H1 (cell line): Measurements from ENCODE around the gene CCAR1. TPM values are rescaled to one million over a fixed set of nuclear protein-coding genes. Genes with fewer than 3 reads are reported as not detected.

ENCODE experiments used
- CTCF ChIA-PET: fragments of 300-600 bp; sonication (Branson Sonifier 250); formaldehyde crosslinking; loops from one replicate; lab custom pipeline; 2021; ENCODE audit not compliant: partially characterized antibody; lab: Charles Lee
- POLR2A ChIA-PET: fragments of 300-600 bp; sonication (Branson Sonifier 250); formaldehyde crosslinking; loops from one replicate; lab custom pipeline; 2021; ENCODE audit warnings: inconsistent platforms; ENCODE audit not compliant: partially characterized antibody; lab: Charles Lee
- DNase-seq, 2 experiments: peaks; one replicate each; pipeline versions ENCODE4 v3.0.0 to v3.0.0-alpha.2; 2010 to 2022; ENCODE audit warnings: low spot score in 2 of 2, low read depth in 1 of 2, mixed read lengths in 1 of 2
- FAIRE-seq: peaks from 2 replicates; lab custom pipeline; 2011; peaks lifted over from hg19 to GRCh38; lab: Jason Lieb, UNC
- H2AFZ ChIP-seq: 2 replicates; pipeline ENCODE4 v1.8.1; 2012; ENCODE audit warnings: low read length, inconsistent platforms
- H2AK5ac ChIP-seq: 2 replicates; pipeline ENCODE4 v1.6.1; 2013; ENCODE audit warnings: low read depth, low read length
- H2BK120ac ChIP-seq: replicated peaks from 2 replicates; pipeline ENCODE3; 2013; ENCODE audit warnings: low read depth, low read length, inconsistent platforms
- H2BK12ac ChIP-seq: 2 replicates; pipeline ENCODE4 v1.6.1; 2013; ENCODE audit warnings: low read depth, low read length
- H2BK15ac ChIP-seq: 2 replicates; pipeline ENCODE4 v1.6.1; 2013; ENCODE audit warnings: low read length
- H2BK20ac ChIP-seq: 2 replicates; pipeline ENCODE4 v1.6.1; 2013; ENCODE audit warnings: low read length
- H2BK5ac ChIP-seq: 2 replicates; pipeline ENCODE4 v1.6.1; 2013; ENCODE audit warnings: low read depth, low read length
- H3K14ac ChIP-seq: 2 replicates; pipeline ENCODE4 v1.6.1; 2013; ENCODE audit warnings: inconsistent platforms; ENCODE audit not compliant: insufficient read length
- H3K18ac ChIP-seq: 2 replicates; pipeline ENCODE4 v1.6.1; 2013; ENCODE audit warnings: low read length; ENCODE audit errors: extremely low read depth
- H3K23ac ChIP-seq: 2 replicates; pipeline ENCODE4 v1.6.1; 2013; ENCODE audit warnings: inconsistent platforms; ENCODE audit not compliant: insufficient read length
- H3K23me2 ChIP-seq: 2 replicates; pipeline ENCODE4 v1.6.1; 2013; ENCODE audit warnings: low read depth, low read length
- H3K27ac ChIP-seq: 2 replicates; pipeline ENCODE4 v1.6.1; 2011; ENCODE audit warnings: low read depth, low read length, inconsistent platforms
- H3K27me3 ChIP-seq, 4 experiments: replicated peaks in 1 of 4; 1 replicate in 1 of 4; 2 replicates in 3 of 4; pipeline versions ENCODE4 v1.6.1 to v1.8.1; 2011 to 2013; ENCODE audit warnings: low read length in 3 of 4, mild to moderate bottlenecking in 3 of 4, inconsistent platforms in 2 of 4, mixed read lengths in 2 of 4, moderate library complexity in 1 of 4; ENCODE audit not compliant: control insufficient read depth in 3 of 4, insufficient read depth in 3 of 4; ENCODE audit errors: extremely low read depth in 1 of 4
- H3K36me3 ChIP-seq, 4 experiments: 2 replicates each; pipeline versions ENCODE4 v1.6.1 to v1.8.1; 2011 to 2013; ENCODE audit warnings: mild to moderate bottlenecking in 4 of 4, low read length in 3 of 4, moderate library complexity in 2 of 4, control low read depth in 1 of 4, inconsistent platforms in 1 of 4; ENCODE audit not compliant: insufficient read depth in 4 of 4, control insufficient read depth in 2 of 4
- H3K4ac ChIP-seq: replicated peaks from 2 replicates; pipeline ENCODE3; 2013; ENCODE audit warnings: low read length, low read depth, mixed read lengths, inconsistent platforms; ENCODE audit not compliant: insufficient read length
- H3K4me1 ChIP-seq, 4 experiments: replicated peaks in 1 of 4; 1 replicate in 1 of 4; 2 replicates in 3 of 4; pipeline versions ENCODE4 v1.6.1 to v1.8.1; 2011 to 2013; ENCODE audit warnings: low read length in 3 of 4, inconsistent platforms in 2 of 4, mixed read lengths in 1 of 4; ENCODE audit not compliant: insufficient read depth in 4 of 4, control insufficient read depth in 3 of 4
- H3K4me2 ChIP-seq, 2 experiments: 2 replicates each; pipeline versions ENCODE4 v1.6.1 to v1.8.1; 2011 to 2013; ENCODE audit warnings: low read depth in 2 of 2, low read length in 2 of 2, control low read depth in 1 of 2, inconsistent platforms in 1 of 2, mild to moderate bottlenecking in 1 of 2; ENCODE audit not compliant: insufficient read depth in 1 of 2
- H3K4me3 ChIP-seq, 4 experiments: fragments of 200-600, 300-600 bp in 1 of 4; sonication (generic), shearing (Covaris generic), sonication (Bioruptor Twin) in 1 of 4; 2 replicates each; pipeline versions ENCODE4 v1.5.1 to v1.8.1; 2011 to 2016; ENCODE audit warnings: low read length in 4 of 4, low read depth in 3 of 4, control low read depth in 2 of 4, inconsistent platforms in 2 of 4, mild to moderate bottlenecking in 2 of 4, mixed read lengths in 1 of 4, moderate library complexity in 1 of 4; ENCODE audit not compliant: insufficient read depth in 2 of 4; ENCODE audit errors: extremely low read depth in 1 of 4
- H3K56ac ChIP-seq: replicated peaks from 2 replicates; pipeline ENCODE3; 2013; ENCODE audit warnings: low read depth, mild to moderate bottlenecking, mixed read lengths, low read length, inconsistent platforms; ENCODE audit not compliant: insufficient read length
- H3K79me1 ChIP-seq: 2 replicates; pipeline ENCODE4 v1.6.1; 2013; ENCODE audit warnings: low read depth, low read length, control low read depth
- H3K79me2 ChIP-seq, 2 experiments: 2 replicates each; pipeline versions ENCODE4 v1.6.1 to v1.8.1; 2012 to 2013; ENCODE audit warnings: low read length in 2 of 2, mild to moderate bottlenecking in 2 of 2, inconsistent platforms in 1 of 2; ENCODE audit not compliant: insufficient read depth in 2 of 2, control insufficient read depth in 1 of 2
- H3K9ac ChIP-seq, 4 experiments: replicated peaks in 1 of 4; 1 replicate in 1 of 4; 2 replicates in 3 of 4; pipeline versions ENCODE4 v1.6.1 to v1.8.1; 2011 to 2013; ENCODE audit warnings: low read depth in 3 of 4, low read length in 3 of 4, control low read depth in 2 of 4, mild to moderate bottlenecking in 2 of 4, moderate library complexity in 2 of 4, inconsistent platforms in 1 of 4; ENCODE audit errors: extremely low read depth in 1 of 4
- H3K9me3 ChIP-seq, 2 experiments: 2 replicates each; pipeline versions ENCODE4 v1.6.1 to v1.8.1; 2012 to 2013; ENCODE audit warnings: mild to moderate bottlenecking in 2 of 2, moderate library complexity in 2 of 2, control low read depth in 1 of 2, inconsistent platforms in 1 of 2, low read depth in 1 of 2, low read length in 1 of 2, mixed read lengths in 1 of 2; ENCODE audit not compliant: insufficient read depth in 2 of 2
- H4K20me1 ChIP-seq, 2 experiments: replicated peaks in 1 of 2; 2 replicates each; pipeline versions ENCODE3 to v1.8.1; 2011 to 2013; ENCODE audit warnings: inconsistent platforms in 2 of 2, low read length in 2 of 2, mild to moderate bottlenecking in 1 of 2; ENCODE audit not compliant: insufficient read depth in 2 of 2, control insufficient read depth in 1 of 2
- H4K5ac ChIP-seq: 2 replicates; pipeline ENCODE4 v1.6.1; 2013; ENCODE audit warnings: low read length, low read depth, mixed read lengths, inconsistent platforms; ENCODE audit not compliant: insufficient read length
- H4K8ac ChIP-seq: 2 replicates; pipeline ENCODE4 v1.8.0; 2013; ENCODE audit warnings: mild to moderate bottlenecking, moderate library complexity, low read length, inconsistent platforms; ENCODE audit not compliant: insufficient read depth; ENCODE audit errors: extremely low read depth
- H4K91ac ChIP-seq: replicated peaks from 2 replicates; pipeline ENCODE3; 2013; ENCODE audit warnings: low read length, mixed read lengths, inconsistent platforms; ENCODE audit not compliant: insufficient read length
- BCL11A ChIP-seq, 2 experiments: IDR thresholded peaks; one replicate each; pipeline ENCODE4 v1.6.1; 2011; ENCODE audit warnings: low read depth in 2 of 2, low read length in 2 of 2, mild to moderate bottlenecking in 2 of 2
- CBX8 ChIP-seq: fragments of 300-800, 300-1000 bp; sonication (generic); IDR thresholded peaks from 2 replicates; pipeline ENCODE4 v1.7.1; 2016; ENCODE audit warnings: low read depth, low read length, borderline replicate concordance
- CREB1 ChIP-seq: IDR thresholded peaks from 2 replicates; pipeline ENCODE4 v1.6.1; 2012; ENCODE audit warnings: inconsistent platforms
- E2F6 ChIP-seq: IDR thresholded peaks from 2 replicates; pipeline ENCODE4 v1.6.1; 2012; ENCODE audit warnings: inconsistent platforms
- HDAC6 ChIP-seq: IDR thresholded peaks from one replicate; pipeline ENCODE4 v1.7.1; 2012; ENCODE audit warnings: low read depth, mild to moderate bottlenecking, inconsistent platforms, low read length, moderate library complexity
- KDM5A ChIP-seq: fragments of 200-600 bp; IDR thresholded peaks from 2 replicates; pipeline ENCODE4 v1.7.1; 2012; ENCODE audit warnings: mild to moderate bottlenecking, low read length, inconsistent platforms, mixed read lengths
- POLR2A ChIP-seq, 2 experiments: IDR thresholded peaks; 1 replicate in 1 of 2; 2 replicates in 1 of 2; pipeline ENCODE4 v1.6.1; 2011; ENCODE audit warnings: low read depth in 2 of 2, low read length in 2 of 2, mild to moderate bottlenecking in 2 of 2; ENCODE audit errors: control extremely low read depth in 1 of 2
- POLR2AphosphoS5 ChIP-seq: IDR thresholded peaks from 2 replicates; pipeline ENCODE4 v1.6.1; 2011; ENCODE audit warnings: low read depth, low read length
- RXRA ChIP-seq: IDR thresholded peaks from 2 replicates; pipeline ENCODE4 v1.6.1; 2011; ENCODE audit warnings: low read depth, mild to moderate bottlenecking, low read length, moderate library complexity; ENCODE audit not compliant: insufficient read depth
- SP1 ChIP-seq: IDR thresholded peaks from 2 replicates; pipeline ENCODE4 v1.6.1; 2011; ENCODE audit warnings: low read depth, low read length
- TAF1 ChIP-seq: IDR thresholded peaks from 2 replicates; pipeline ENCODE4 v1.6.1; 2011; ENCODE audit warnings: mild to moderate bottlenecking, low read depth, low read length
- YY1 ChIP-seq: IDR thresholded peaks from 2 replicates; pipeline ENCODE4 v1.6.1; 2011; ENCODE audit warnings: low read depth, mild to moderate bottlenecking, low read length
- WGBS, 2 experiments: shearing (Covaris generic) in 1 of 2; methylation state at CpG; one replicate each; pipeline versions ENCODE4 v1.1.6 to v1.1.7; 2013 to 2015; ENCODE audit warnings: low lambda C conversion rate in 2 of 2, mixed read lengths in 2 of 2, inconsistent platforms in 1 of 2, low coverage in 1 of 2, missing lambda C conversion rate in 1 of 2; ENCODE audit not compliant: insufficient replicate concordance in 2 of 2, insufficient coverage in 1 of 2, insufficient read length in 1 of 2; ENCODE audit errors: extremely low coverage in 1 of 2, missing lambda C conversion rate in 1 of 2; 5-methylcytosine and 5-hydroxymethylcytosine counted together
- polyA plus RNA-seq, 7 experiments: library from polyadenylated mRNA; depleted of rRNA in 3 of 7; stranded (reverse) in 5 of 7; unstranded in 2 of 7; fragments of >200 nt in 5 of 7; fragments of 200-250 nt in 2 of 7; gene quantifications; 1 replicate in 5 of 7; 2 replicates in 1 of 7; 4 replicates in 1 of 7; pipeline versions ENCODE4 v1.2.1 to v1.2.3, GENCODE V29; 2011 to 2013; ENCODE audit warnings: missing spikeins in 2 of 7, mixed read lengths in 2 of 7
- total RNA-seq: library from RNA; stranded (reverse); fragmentation: NEBNext Ultra II Directional; extraction: Animal tissue kit (Norgen Biotek cat#: 25700); gene quantifications from 2 replicates; pipeline ENCODE4 v1.2.1, GENCODE V29; 2021

The CCAR1 gene
- total and polyA plus RNA-seq, 2 of the 8 experiments (the other 6 are each of a cell fraction or from before 2014, with no cell fraction given): 91.6 to 111 TPM

- H3K23me2 ChIP-seq: no peaks in the 10 kb centered on the region
- no peak overlapping the region; the same call in 1 of the 2 replicates for H4K8ac ChIP-seq
- H3K9me3 ChIP-seq: no peaks in the 10 kb centered on the region
- no peak overlapping the region for H2BK12ac ChIP-seq
- H2BK15ac ChIP-seq: no peak overlapping the region
- H3K79me2 ChIP-seq: no peaks in the 10 kb centered on the region
- H3K56ac ChIP-seq: no peak overlapping the region
- H3K14ac ChIP-seq: no peak overlapping the region
- H3K36me3 ChIP-seq: peaks cover 40 to 93% (median 86%) of the 10 kb centered on the region in 4 experiments
- DNase-seq (no peak), FAIRE-seq (no peak)
- POLR2A ChIA-PET: interaction anchor here (0.8 to 3.6 kb wide), 5 partner anchors 9 to 14 kb away, joined by 3 to 20 read pairs (median 4); no protein-coding TSS in a partner anchor
- no peak overlapping the region for H3K23ac ChIP-seq
- WGBS, 2 experiments: 91% methylated on average over 3 of the region's 3 CpGs; no CpG with 5 or more reads in 1 of the 2 experiments
- CTCF ChIA-PET: interaction anchor here (0.7 kb wide), 1 partner anchor 197 kb away, joined by 3 read pairs; the partner anchor contains the start of gene TET1
- H3K4me3 ChIP-seq: no peak overlapping the region
- H3K4me1 ChIP-seq: no peaks in the 10 kb centered on the region
- H4K20me1 ChIP-seq: peaks cover 0 to 4% of the 10 kb centered on the region in 2 experiments
- no peak overlapping the region for H3K9ac ChIP-seq
- H4K91ac ChIP-seq: no peak overlapping the region
- H4K5ac ChIP-seq: no peak overlapping the region
- no peak overlapping the region for H2AFZ ChIP-seq
- H3K79me1 ChIP-seq: no peaks in the 10 kb centered on the region
- no peaks in the 10 kb centered on the region for H3K27me3 ChIP-seq
- no peak overlapping the region for H2AK5ac ChIP-seq
- H3K4me2 ChIP-seq: no peak overlapping the region
- no peak overlapping the region for H2BK120ac ChIP-seq
- no peak overlapping the region for H3K4ac ChIP-seq
- no peak overlapping the region for H3K27ac ChIP-seq
- no peak overlapping the region for H2BK5ac ChIP-seq
- H3K18ac ChIP-seq: no peak overlapping the region
- H2BK20ac ChIP-seq: no peak overlapping the region
- TF ChIP-seq CREB1 (no peak), TAF1 (no peak), E2F6 (no peak), KDM5A (no peak), HDAC6 (no peak), YY1 (no peak), CBX8 (no peak), POLR2AphosphoS5 (no peak), RXRA (no peak), BCL11A (IDR thresholded peaks at IDR 0.05; ENCODE audit: low read depth in 2 of 2, low read length in 2 of 2) (no peak), POLR2A (IDR thresholded peaks at IDR 0.05; ENCODE audit: control extremely low read depth in 1 of 2, low read depth in 2 of 2, low read length in 2 of 2) (no peak), SP1 (no peak)
Observed at GRCh38 chr10:68756766-68757165, 35.7 kb downstream of the CCAR1 start.
